ENCODE measurements around the gene STAT6.

DNA sequence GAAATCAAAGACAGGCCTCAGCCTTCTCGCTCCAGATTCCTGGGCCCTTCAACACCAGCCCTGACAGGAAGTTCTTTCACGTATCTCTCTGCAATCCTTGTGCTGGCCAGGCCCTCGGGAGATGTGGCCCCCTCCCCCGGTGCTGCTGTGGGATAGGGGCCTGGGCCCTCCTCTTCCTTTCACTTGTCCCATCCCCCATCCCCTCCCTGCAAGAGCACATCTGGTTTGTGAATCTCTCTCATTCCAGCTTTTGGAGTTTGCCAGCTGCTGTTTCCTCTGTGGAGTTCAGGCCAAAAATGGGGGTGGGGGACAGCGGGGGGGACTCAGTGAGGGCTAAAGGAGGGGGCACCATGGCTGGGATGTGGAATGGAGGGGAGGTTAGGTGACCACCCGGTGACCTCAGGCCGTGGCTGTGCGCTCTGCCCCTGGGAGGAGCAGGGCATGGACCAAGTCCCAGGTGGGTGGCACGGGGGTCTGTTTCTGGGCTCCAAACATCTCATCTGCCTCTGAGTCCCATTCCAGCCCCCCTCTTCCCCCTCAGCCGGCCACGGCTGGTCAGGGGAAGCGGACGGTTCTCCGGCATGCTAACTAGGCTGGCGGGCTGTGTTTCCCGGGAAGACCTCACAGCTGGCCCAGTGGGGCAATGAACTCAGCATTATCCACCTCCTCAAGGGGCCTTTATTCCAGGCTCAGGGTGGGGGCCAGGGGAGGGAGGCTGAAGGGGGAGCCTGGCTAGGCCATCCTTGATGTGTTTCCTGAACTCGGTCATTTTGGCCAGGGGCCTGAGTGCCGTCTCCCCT lies 24.6 kb upstream of the STAT6 start:
- TF ChIP-seq, protein P1, sequence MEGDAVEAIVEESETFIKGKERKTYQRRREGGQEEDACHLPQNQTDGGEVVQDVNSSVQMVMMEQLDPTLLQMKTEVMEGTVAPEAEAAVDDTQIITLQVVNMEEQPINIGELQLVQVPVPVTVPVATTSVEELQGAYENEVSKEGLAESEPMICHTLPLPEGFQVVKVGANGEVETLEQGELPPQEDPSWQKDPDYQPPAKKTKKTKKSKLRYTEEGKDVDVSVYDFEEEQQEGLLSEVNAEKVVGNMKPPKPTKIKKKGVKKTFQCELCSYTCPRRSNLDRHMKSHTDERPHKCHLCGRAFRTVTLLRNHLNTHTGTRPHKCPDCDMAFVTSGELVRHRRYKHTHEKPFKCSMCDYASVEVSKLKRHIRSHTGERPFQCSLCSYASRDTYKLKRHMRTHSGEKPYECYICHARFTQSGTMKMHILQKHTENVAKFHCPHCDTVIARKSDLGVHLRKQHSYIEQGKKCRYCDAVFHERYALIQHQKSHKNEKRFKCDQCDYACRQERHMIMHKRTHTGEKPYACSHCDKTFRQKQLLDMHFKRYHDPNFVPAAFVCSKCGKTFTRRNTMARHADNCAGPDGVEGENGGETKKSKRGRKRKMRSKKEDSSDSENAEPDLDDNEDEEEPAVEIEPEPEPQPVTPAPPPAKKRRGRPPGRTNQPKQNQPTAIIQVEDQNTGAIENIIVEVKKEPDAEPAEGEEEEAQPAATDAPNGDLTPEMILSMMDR (IDR thresholded peaks at IDR 0.05; ENCODE audit: low read depth, low read length, poor library complexity, severe bottlenecking), result no peak
- TF ChIP-seq EZH2phosphoT487 (IDR thresholded peaks at IDR 0.05; ENCODE audit: borderline replicate concordance, low read length), result no peak

Data from DOHH2 (cell line).